Nephron progenitor cell (in vitro differentiated cells): Measurements from ENCODE around the gene CCNQ.
"Not testable (repeated sequence)": the region's sequence is repeated elsewhere in the genome, so short reads cannot be mapped to it uniquely, and the experiment has no call there.

Experiments used
- DNase-seq: peaks from one replicate; pipeline ENCODE4 v3.0.0; 2021
- H3K27ac Mint-ChIP-seq: 2 replicates; pipeline ENCODE4 v1.8.0; 2021; ENCODE audit warnings: mild to moderate bottlenecking, moderate library complexity, mixed read lengths
- H3K27me3 Mint-ChIP-seq: 2 replicates; pipeline ENCODE4 v1.8.0; 2021; ENCODE audit warnings: mild to moderate bottlenecking, low read depth, mixed read lengths; ENCODE audit not compliant: poor library complexity
- H3K36me3 Mint-ChIP-seq: 2 replicates; pipeline ENCODE4 v1.8.0; 2021; ENCODE audit warnings: low read depth, mixed read lengths
- H3K4me1 Mint-ChIP-seq: 2 replicates; pipeline ENCODE4 v1.8.0; 2021; ENCODE audit warnings: mixed read lengths
- H3K4me3 Mint-ChIP-seq: 2 replicates; pipeline ENCODE4 v1.8.0; 2021; ENCODE audit warnings: mild to moderate bottlenecking, moderate library complexity, mixed read lengths
- H3K9me3 Mint-ChIP-seq: 2 replicates; pipeline ENCODE4 v1.8.0; 2021; ENCODE audit warnings: mild to moderate bottlenecking, moderate library complexity, mixed read lengths
- TF ChIP-seq, protein P1 (sequence below): fragments of 200-600 bp; sonication (generic); IDR thresholded peaks from 2 replicates; pipeline ENCODE4 v1.5.0; 2021; ENCODE audit warnings: antibody characterized with exemption

Gene CCNQ

DNA sequence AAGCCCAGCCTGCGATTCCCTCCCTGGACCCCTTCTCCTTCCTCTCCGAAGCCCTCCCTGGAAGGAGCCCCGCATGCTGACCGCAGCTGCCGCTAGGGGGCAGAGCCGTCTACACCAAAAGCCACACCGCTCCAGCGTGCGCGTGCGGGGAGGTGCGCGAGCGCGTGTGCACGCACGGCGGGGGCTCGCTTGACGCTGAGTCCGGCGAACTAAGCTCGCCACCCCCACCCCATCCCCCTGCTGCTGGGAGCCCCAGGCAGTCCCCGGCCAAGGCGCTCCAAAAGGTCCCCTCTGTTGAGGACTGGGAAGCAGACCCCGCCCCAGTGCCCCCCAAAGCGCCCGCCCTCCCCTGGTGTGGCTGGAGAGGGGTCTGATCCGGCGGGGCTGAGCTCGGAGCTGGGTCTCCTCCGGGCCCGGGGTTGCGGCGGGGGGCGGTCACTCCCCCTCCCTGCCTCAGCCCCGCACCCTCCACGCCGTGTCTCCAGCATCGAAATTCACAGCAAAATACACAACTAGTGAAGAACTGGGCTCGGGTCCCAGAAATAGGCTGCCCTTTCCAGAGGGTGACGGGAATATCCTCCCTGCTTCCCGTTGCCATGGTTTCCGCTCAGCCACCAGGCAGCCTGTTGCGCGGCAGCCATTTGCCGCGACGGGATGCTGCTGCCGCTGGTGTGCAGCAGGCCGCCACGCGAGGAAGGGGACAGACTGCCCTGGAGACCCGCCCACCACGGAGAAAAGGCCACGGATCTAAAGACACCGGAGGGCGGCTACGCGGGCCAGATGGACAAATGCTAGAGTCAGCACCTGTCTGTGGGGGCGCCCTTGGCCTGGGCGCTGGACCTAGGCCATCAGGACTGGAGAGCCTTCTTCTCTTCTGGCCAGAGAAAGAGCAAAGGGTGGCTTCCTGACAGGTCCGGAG, 11.2 kb upstream of the CCNQ start:
- peaks cover 61% of the 10 kb centered on the region for H3K9me3 Mint-ChIP-seq
- DNase-seq: peak; percentile 86
- H3K4me1 Mint-ChIP-seq: no peaks in the 10 kb centered on the region
- H3K36me3 Mint-ChIP-seq: no peaks in the 10 kb centered on the region
- H3K27me3 Mint-ChIP-seq: peaks cover 78% of the 10 kb centered on the region
- TF ChIP-seq, protein P1, sequence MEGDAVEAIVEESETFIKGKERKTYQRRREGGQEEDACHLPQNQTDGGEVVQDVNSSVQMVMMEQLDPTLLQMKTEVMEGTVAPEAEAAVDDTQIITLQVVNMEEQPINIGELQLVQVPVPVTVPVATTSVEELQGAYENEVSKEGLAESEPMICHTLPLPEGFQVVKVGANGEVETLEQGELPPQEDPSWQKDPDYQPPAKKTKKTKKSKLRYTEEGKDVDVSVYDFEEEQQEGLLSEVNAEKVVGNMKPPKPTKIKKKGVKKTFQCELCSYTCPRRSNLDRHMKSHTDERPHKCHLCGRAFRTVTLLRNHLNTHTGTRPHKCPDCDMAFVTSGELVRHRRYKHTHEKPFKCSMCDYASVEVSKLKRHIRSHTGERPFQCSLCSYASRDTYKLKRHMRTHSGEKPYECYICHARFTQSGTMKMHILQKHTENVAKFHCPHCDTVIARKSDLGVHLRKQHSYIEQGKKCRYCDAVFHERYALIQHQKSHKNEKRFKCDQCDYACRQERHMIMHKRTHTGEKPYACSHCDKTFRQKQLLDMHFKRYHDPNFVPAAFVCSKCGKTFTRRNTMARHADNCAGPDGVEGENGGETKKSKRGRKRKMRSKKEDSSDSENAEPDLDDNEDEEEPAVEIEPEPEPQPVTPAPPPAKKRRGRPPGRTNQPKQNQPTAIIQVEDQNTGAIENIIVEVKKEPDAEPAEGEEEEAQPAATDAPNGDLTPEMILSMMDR: peak; percentile 67
- peak overlapping the region; percentile 68 for H3K4me3 Mint-ChIP-seq
- no peak overlapping the region for H3K27ac Mint-ChIP-seq

DNA sequence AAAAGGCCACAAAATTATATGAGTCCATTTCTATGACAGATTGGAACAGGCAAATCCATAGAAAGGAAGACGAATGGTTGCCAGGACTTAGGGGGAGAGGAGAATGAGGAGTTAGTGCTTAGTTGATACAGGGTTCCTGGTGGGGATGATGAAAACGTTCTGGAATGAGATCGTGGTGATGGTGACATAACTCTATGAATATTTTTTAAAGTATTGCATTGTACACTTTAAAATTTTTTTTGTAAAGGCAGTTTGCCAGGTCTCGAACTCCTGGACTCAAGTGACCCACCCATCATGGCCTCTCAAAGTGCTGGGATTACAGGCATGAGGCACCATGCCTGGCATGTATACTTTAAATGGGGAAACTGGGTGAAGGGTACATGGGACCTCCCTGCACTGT, 9.9 kb upstream of the CCNQ start:
- TF ChIP-seq, protein P1: no peak
- Mint-ChIP-seq H3K4me3 (no peak overlapping the region), H3K27ac (no peak overlapping the region), H3K27me3 (peaks cover 67% of the 10 kb centered on the region), H3K4me1 (no peaks in the 10 kb centered on the region), H3K9me3 (peaks cover 59% of the 10 kb centered on the region), H3K36me3 (no peaks in the 10 kb centered on the region)
- DNase-seq: no peak

DNA sequence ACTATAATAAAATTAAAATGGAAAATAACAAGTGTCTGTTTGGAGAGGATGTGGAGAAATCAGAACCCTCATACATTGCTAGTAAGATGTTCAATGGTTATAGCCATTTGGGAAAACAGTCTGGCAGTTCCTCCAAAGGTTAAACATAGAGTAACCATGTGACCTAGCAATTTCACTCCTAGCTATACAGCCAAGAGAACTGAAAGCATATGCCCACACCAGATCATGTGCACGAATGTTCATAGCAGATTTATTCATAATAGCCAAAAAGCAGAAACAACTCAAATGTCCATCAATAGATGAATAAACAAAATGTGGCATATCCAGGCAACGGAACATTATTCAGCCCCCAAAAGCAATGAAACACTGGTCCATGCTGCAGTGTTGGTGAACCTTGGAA, 9.4 kb upstream of the CCNQ start:
- peaks cover 59% of the 10 kb centered on the region for H3K9me3 Mint-ChIP-seq
- no peaks in the 10 kb centered on the region for H3K4me1 Mint-ChIP-seq
- H3K36me3 Mint-ChIP-seq: no peaks in the 10 kb centered on the region
- TF ChIP-seq, protein P1: no peak
- DNase-seq: no peak
- H3K27me3 Mint-ChIP-seq: peaks cover 66% of the 10 kb centered on the region
- H3K27ac Mint-ChIP-seq: no peak overlapping the region
- H3K4me3 Mint-ChIP-seq: no peak overlapping the region

DNA sequence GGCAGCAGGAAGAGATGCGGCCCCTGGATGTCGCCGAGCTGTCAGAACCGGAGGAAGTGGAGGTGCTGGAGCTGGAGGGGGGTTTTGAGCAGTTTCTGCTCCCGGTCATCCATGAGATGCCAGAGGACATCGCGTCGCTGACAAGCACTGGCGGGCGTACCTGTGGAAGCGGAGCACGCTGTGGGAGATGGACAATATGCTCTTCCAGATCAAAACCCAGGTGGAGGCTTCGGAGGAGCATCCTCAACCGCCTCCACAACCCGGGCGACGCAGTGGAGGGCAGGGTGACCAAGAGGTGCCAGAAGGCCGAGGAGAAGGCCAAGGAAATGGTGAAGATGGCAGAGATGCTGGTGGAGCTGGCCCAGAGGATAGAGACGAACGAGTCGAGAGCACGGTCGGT, 7.6 kb upstream of the CCNQ start:
- no peaks in the 10 kb centered on the region for H3K36me3 Mint-ChIP-seq
- TF ChIP-seq, protein P1: no peak
- H3K27me3 Mint-ChIP-seq: peaks cover 66% of the 10 kb centered on the region
- no peak for DNase-seq
- H3K9me3 Mint-ChIP-seq: peaks cover 67% of the 10 kb centered on the region
- no peak overlapping the region for H3K27ac Mint-ChIP-seq
- H3K4me3 Mint-ChIP-seq: no peak overlapping the region
- H3K4me1 Mint-ChIP-seq: no peaks in the 10 kb centered on the region

DNA sequence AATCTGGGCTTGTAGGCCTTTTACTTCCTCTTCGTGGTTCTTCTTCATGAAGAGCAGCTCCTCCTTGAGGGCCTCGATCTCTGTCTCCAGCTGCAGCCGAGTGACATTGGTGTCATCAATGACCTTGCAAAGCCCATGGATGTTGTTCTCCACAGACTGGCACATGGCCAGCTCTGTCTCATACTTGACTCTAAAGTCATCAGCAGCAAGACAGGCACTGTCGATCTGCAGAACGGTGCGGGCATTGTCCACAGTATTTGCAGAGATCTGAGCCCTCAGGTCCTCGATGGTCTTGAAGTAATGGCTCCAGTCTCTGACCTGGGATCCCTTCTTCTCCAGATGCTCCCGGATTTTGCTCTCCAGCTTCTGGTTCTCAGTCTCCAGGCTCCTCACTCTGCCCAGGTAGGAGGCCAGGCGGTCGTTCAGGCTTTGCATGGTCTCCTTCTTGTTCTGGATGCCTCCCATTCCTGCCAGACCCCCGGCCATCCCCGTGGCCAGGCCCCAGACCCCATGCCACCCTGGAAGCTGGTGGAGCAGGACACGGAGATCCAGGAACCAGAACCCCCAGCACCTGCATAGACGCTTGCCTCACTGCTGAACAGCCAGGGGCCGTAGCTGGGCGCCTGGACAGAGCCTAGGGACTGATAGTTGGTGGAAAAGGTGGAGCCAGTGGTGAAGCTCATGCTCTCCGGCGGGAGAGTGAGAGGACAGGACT, 5.9 kb upstream of the CCNQ start:
- not testable (repeated sequence) for H3K27ac Mint-ChIP-seq, DNase-seq, H3K4me3 Mint-ChIP-seq, H3K36me3 Mint-ChIP-seq
- Mint-ChIP-seq H3K27me3 (peaks cover 63% of the 10 kb centered on the region), H3K9me3 (peaks cover 81% of the 10 kb centered on the region), H3K4me1 (peaks cover 11% of the 10 kb centered on the region)

DNA sequence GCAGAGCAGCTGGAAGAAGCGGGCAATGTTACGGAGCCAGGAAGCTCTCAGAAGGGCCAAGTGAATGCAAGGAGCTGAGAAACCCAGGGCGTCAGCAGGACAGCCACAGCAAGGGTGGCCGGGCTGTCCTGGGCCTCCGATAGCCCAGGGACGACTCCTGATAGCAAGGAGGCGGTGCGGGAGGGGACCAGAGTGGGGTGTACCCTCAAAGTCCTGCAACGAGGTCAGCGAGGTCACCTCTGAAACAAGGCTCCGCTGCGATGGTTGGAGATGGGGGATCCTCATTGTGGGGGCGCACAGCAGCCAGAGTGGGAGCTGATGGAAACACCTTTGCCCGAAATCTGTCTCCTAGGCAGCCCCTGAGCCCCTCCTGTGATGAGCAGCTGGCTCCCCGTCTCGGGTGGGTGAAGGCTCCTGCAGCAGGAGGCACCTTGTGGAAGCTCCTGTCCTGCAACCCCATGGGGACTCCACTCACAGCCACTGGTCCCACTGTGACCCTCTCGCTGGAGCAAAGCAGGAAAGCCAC, 4.3 kb upstream of the CCNQ start:
- H3K4me3 Mint-ChIP-seq: no peak overlapping the region
- DNase-seq: no peak
- TF ChIP-seq, protein P1: no peak
- H3K27me3 Mint-ChIP-seq: peaks cover 48% of the 10 kb centered on the region
- peaks cover 14% of the 10 kb centered on the region for H3K4me1 Mint-ChIP-seq
- peaks cover 71% of the 10 kb centered on the region for H3K9me3 Mint-ChIP-seq
- no peak overlapping the region for H3K27ac Mint-ChIP-seq
- no peaks in the 10 kb centered on the region for H3K36me3 Mint-ChIP-seq
